H9 (cell line): ENCODE results near the gene C15orf62. TPM values are rescaled to one million over a fixed set of nuclear protein-coding genes. Genes with fewer than 3 reads are reported as not detected.

Experiments
- DNase-seq: peaks from one replicate; pipeline ENCODE4 v3.0.0-alpha.2; 2017
- H2AFZ ChIP-seq: one replicate; pipeline ENCODE4 v1.6.1; 2013; ENCODE audit warnings: mild to moderate bottlenecking, low read length, control low read depth, moderate library complexity
- H2AK5ac ChIP-seq: 2 replicates; pipeline ENCODE4 v1.6.1; 2013; ENCODE audit warnings: low read length, control low read depth, mixed read lengths; ENCODE audit not compliant: insufficient read length
- H2BK120ac ChIP-seq: one replicate; pipeline ENCODE4 v1.6.1; 2013; ENCODE audit warnings: low read depth, mild to moderate bottlenecking, low read length, control low read depth, inconsistent platforms; ENCODE audit not compliant: poor library complexity, severe bottlenecking
- H2BK12ac ChIP-seq: 2 replicates; pipeline ENCODE4 v1.6.1; 2013; ENCODE audit warnings: low read length, control low read depth, mixed read lengths, low read depth; ENCODE audit not compliant: insufficient read length
- H2BK15ac ChIP-seq: 2 replicates; pipeline ENCODE4 v1.6.1; 2013; ENCODE audit warnings: low read depth, low read length, control low read depth
- H2BK20ac ChIP-seq: one replicate; pipeline ENCODE4 v1.6.1; 2013; ENCODE audit warnings: low read depth, mild to moderate bottlenecking, low read length, control low read depth, inconsistent platforms; ENCODE audit not compliant: poor library complexity, severe bottlenecking
- H2BK5ac ChIP-seq: 2 replicates; pipeline ENCODE4 v1.6.1; 2013; ENCODE audit warnings: low read length, control low read depth, mixed read lengths; ENCODE audit not compliant: insufficient read length
- H3K14ac ChIP-seq: 2 replicates; pipeline ENCODE4 v1.6.1; 2013; ENCODE audit warnings: low read length, control low read depth; ENCODE audit not compliant: insufficient read depth
- H3K18ac ChIP-seq: 2 replicates; pipeline ENCODE4 v1.6.1; 2013; ENCODE audit warnings: low read depth, mild to moderate bottlenecking, mixed read lengths, low read length, control low read depth; ENCODE audit not compliant: insufficient read length
- H3K23ac ChIP-seq: 2 replicates; pipeline ENCODE4 v1.6.1; 2013; ENCODE audit warnings: low read length, control low read depth, mixed read lengths, low read depth; ENCODE audit not compliant: insufficient read length
- H3K23me2 ChIP-seq: 2 replicates; pipeline ENCODE4 v1.6.1; 2013; ENCODE audit warnings: low read depth, mild to moderate bottlenecking, mixed read lengths, low read length, control low read depth; ENCODE audit not compliant: insufficient read length, poor library complexity, severe bottlenecking
- H3K27ac ChIP-seq: 2 replicates; pipeline ENCODE4 v1.5.1; 2013; ENCODE audit warnings: low read length, control low read depth, mixed read lengths, low read depth; ENCODE audit not compliant: insufficient read length
- H3K27me3 ChIP-seq: 2 replicates; pipeline ENCODE4 v1.6.1; 2013; ENCODE audit warnings: low read length, control low read depth, inconsistent platforms; ENCODE audit not compliant: insufficient read depth
- H3K4ac ChIP-seq: 2 replicates; pipeline ENCODE4 v1.6.1; 2013; ENCODE audit warnings: low read depth, mild to moderate bottlenecking, control low read depth, inconsistent platforms, low read length, moderate library complexity
- H3K4me1 ChIP-seq: 2 replicates; pipeline ENCODE4 v1.6.1; 2013; ENCODE audit warnings: low read length, control low read depth, inconsistent platforms; ENCODE audit not compliant: insufficient read depth
- H3K4me2 ChIP-seq: 2 replicates; pipeline ENCODE4 v1.6.1; 2013; ENCODE audit warnings: low read length, control low read depth, mixed read lengths; ENCODE audit not compliant: insufficient read length, insufficient read depth
- H3K56ac ChIP-seq: 2 replicates; pipeline ENCODE4 v1.6.1; 2013; ENCODE audit warnings: low read depth, mild to moderate bottlenecking, mixed read lengths, low read length, control low read depth; ENCODE audit not compliant: insufficient read length
- H3K79me1 ChIP-seq: 2 replicates; pipeline ENCODE4 v1.6.1; 2013; ENCODE audit warnings: low read depth, mild to moderate bottlenecking, moderate library complexity, low read length, control low read depth, inconsistent platforms; ENCODE audit not compliant: insufficient read depth, poor library complexity, severe bottlenecking
- H3K79me2 ChIP-seq: 2 replicates; pipeline ENCODE4 v1.6.1; 2013; ENCODE audit warnings: low read length, control low read depth, inconsistent platforms; ENCODE audit not compliant: insufficient read depth
- H3K9ac ChIP-seq: 2 replicates; pipeline ENCODE4 v1.6.1; 2013; ENCODE audit warnings: low read length, control low read depth, mixed read lengths; ENCODE audit not compliant: insufficient read length; ENCODE audit errors: extremely low read depth
- H3K9me3 ChIP-seq: one replicate; pipeline ENCODE4 v1.6.1; 2013; ENCODE audit warnings: low read depth, low read length, inconsistent platforms; ENCODE audit not compliant: control insufficient read depth
- H3T11ph ChIP-seq: one replicate; pipeline ENCODE4 v1.6.1; 2013; ENCODE audit warnings: mild to moderate bottlenecking, low read length, control low read depth, inconsistent platforms
- H4K20me1 ChIP-seq: one replicate; pipeline ENCODE4 v1.6.1; 2013; ENCODE audit not compliant: control insufficient read depth, insufficient read length, insufficient read depth
- H4K5ac ChIP-seq: 2 replicates; pipeline ENCODE4 v1.6.1; 2013; ENCODE audit warnings: low read depth, mild to moderate bottlenecking, mixed read lengths, low read length, control low read depth; ENCODE audit not compliant: insufficient read length
- H4K8ac ChIP-seq: replicated peaks from 2 replicates; pipeline ENCODE4 v1.6.1; 2013; ENCODE audit warnings: low read length, control low read depth, mixed read lengths, low read depth; ENCODE audit not compliant: insufficient read length
- H4K91ac ChIP-seq: 2 replicates; pipeline ENCODE4 v1.6.1; 2013; ENCODE audit warnings: low read depth, mild to moderate bottlenecking, moderate library complexity, mixed read lengths, low read length, control low read depth; ENCODE audit not compliant: insufficient read length
- H3K27ac Mint-ChIP-seq, 3 experiments: 2 replicates in 2 of 3; 3 replicates in 1 of 3; pipeline ENCODE4 v1.8.0; 2020 to 2021; ENCODE audit warnings: mixed read lengths in 3 of 3, mild to moderate bottlenecking in 1 of 3, moderate library complexity in 1 of 3
- H3K27me3 Mint-ChIP-seq: 2 replicates; pipeline ENCODE4 v1.8.0; 2021; ENCODE audit warnings: low read depth, mild to moderate bottlenecking, moderate library complexity, mixed read lengths
- H3K36me3 Mint-ChIP-seq, 3 experiments: 2 replicates in 2 of 3; 3 replicates in 1 of 3; pipeline ENCODE4 v1.8.0; 2020 to 2021; ENCODE audit warnings: low read depth in 3 of 3, mixed read lengths in 3 of 3; ENCODE audit not compliant: insufficient read depth in 1 of 3
- H3K4me1 Mint-ChIP-seq, 2 experiments: 2 replicates each; pipeline ENCODE4 v1.8.0; 2020; ENCODE audit warnings: mixed read lengths in 2 of 2
- H3K4me3 Mint-ChIP-seq, 2 experiments: 2 replicates in 1 of 2; 3 replicates in 1 of 2; pipeline ENCODE4 v1.8.0; 2020 to 2021; ENCODE audit warnings: mild to moderate bottlenecking in 2 of 2, mixed read lengths in 2 of 2, moderate library complexity in 1 of 2
- H3K9me3 Mint-ChIP-seq, 2 experiments: 2 replicates in 1 of 2; 3 replicates in 1 of 2; pipeline ENCODE4 v1.8.0; 2020; ENCODE audit warnings: mild to moderate bottlenecking in 2 of 2, mixed read lengths in 2 of 2, moderate library complexity in 1 of 2
- WGBS: extraction: QIAGEN DNeasy Blood & Tissue Kit; methylation state at CpG from one replicate; pipeline ENCODE4 v1.1.7; 2013; ENCODE audit warnings: missing lambda C conversion rate, low lambda C conversion rate, mixed read lengths; ENCODE audit not compliant: insufficient read length; ENCODE audit errors: extremely low coverage; 5-methylcytosine and 5-hydroxymethylcytosine counted together
- total RNA-seq: library from RNA; stranded (reverse); gene quantifications from 2 replicates; pipeline ENCODE4 v1.2.1, GENCODE V29; 2021
- TF ChIP-seq, protein P1 (sequence below): fragments of 200-600 bp; sonication (generic); conservative IDR thresholded peaks from 3 replicates; pipeline ENCODE4 v1.8.0; 2021; ENCODE audit warnings: antibody characterized with exemption, mild to moderate bottlenecking

The C15orf62 gene
- total RNA-seq, 1 experiment from 2014 or later, result 0.70 TPM

GRCh38 chr15:40785814-40786213 is 16.0 kb downstream of the C15orf62 start:
- Histone ChIP-seq H3K9me3 (no peaks in the 10 kb centered on the region), H3K9ac (no peak overlapping the region), H3K79me1 (peaks cover 4% of the 10 kb centered on the region), H4K20me1 (no peaks in the 10 kb centered on the region), H3K18ac (no peak overlapping the region), H2AK5ac (no peak overlapping the region), H3T11ph (no peak overlapping the region), H3K4me2 (no peak overlapping the region), H3K27me3 (no peaks in the 10 kb centered on the region), H3K56ac (no peak overlapping the region), H4K5ac (no peak overlapping the region), H4K8ac (no peak overlapping the region), H2AFZ (no peak overlapping the region), H3K27ac (no peak overlapping the region), H3K14ac (no peak overlapping the region), H3K4ac (no peak overlapping the region), H2BK12ac (no peak overlapping the region), H2BK20ac (no peak overlapping the region), H3K23me2 (no peaks in the 10 kb centered on the region), H3K79me2 (no peaks in the 10 kb centered on the region), H2BK120ac (no peak overlapping the region), H2BK15ac (no peak overlapping the region), H3K4me1 (peaks cover 9% of the 10 kb centered on the region; the same call in 1 of the 2 replicates), H4K91ac (peak overlapping the region; percentile 61), H3K23ac (no peak overlapping the region), H2BK5ac (no peak overlapping the region)
- Mint-ChIP-seq H3K36me3 (peaks cover 0 to 4% (median 0%) of the 10 kb centered on the region in 3 experiments; a peak in 2 of 7 replicates), H3K27me3 (no peaks in the 10 kb centered on the region), H3K4me3 (no peak overlapping the region), H3K9me3 (no peaks in the 10 kb centered on the region), H3K27ac (peak overlapping the region in 1 of 3 experiments; percentile 33; a peak in 2 of 7 replicates), H3K4me1 (peaks cover 50 to 54% of the 10 kb centered on the region in 2 experiments)
- no CpG with 5 or more reads among the region's 2 CpGs for WGBS
- TF ChIP-seq, protein P1, sequence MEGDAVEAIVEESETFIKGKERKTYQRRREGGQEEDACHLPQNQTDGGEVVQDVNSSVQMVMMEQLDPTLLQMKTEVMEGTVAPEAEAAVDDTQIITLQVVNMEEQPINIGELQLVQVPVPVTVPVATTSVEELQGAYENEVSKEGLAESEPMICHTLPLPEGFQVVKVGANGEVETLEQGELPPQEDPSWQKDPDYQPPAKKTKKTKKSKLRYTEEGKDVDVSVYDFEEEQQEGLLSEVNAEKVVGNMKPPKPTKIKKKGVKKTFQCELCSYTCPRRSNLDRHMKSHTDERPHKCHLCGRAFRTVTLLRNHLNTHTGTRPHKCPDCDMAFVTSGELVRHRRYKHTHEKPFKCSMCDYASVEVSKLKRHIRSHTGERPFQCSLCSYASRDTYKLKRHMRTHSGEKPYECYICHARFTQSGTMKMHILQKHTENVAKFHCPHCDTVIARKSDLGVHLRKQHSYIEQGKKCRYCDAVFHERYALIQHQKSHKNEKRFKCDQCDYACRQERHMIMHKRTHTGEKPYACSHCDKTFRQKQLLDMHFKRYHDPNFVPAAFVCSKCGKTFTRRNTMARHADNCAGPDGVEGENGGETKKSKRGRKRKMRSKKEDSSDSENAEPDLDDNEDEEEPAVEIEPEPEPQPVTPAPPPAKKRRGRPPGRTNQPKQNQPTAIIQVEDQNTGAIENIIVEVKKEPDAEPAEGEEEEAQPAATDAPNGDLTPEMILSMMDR, result no peak
- DNase-seq, result no peak
